Neural progenitor cell (in vitro differentiated cells): ENCODE results near the gene ARG2. TPM values are rescaled to one million over a fixed set of nuclear protein-coding genes. Genes with fewer than 3 reads are reported as not detected.
"Not testable (repeated sequence)": the region's sequence is repeated elsewhere in the genome, so short reads cannot be mapped to it uniquely, and the experiment has no call there.

ENCODE experiments used
- DNase-seq: peaks from one replicate; pipeline ENCODE4 v3.0.0-alpha.2; 2016; ENCODE audit warnings: low spot score
- H2AFZ ChIP-seq: fragments of 200-600 bp; sonication (generic); replicated peaks from 2 replicates; pipeline ENCODE4 v1.6.1; 2016; ENCODE audit warnings: antibody characterized with exemption
- H3F3A ChIP-seq: fragments of 200-600 bp; sonication (generic); 2 replicates; pipeline ENCODE4 v1.6.1; 2016; ENCODE audit warnings: antibody characterized with exemption, low read depth
- H3K27ac ChIP-seq: fragments of 200-600 bp; sonication (generic); 2 replicates; pipeline ENCODE4 v1.5.1; 2016; ENCODE audit warnings: mild to moderate bottlenecking
- H3K27me3 ChIP-seq: fragments of 200-600 bp; sonication (generic); 2 replicates; pipeline ENCODE4 v1.6.1; 2016; ENCODE audit warnings: mild to moderate bottlenecking, moderate library complexity
- H3K36me3 ChIP-seq: fragments of 200-600 bp; sonication (generic); 2 replicates; pipeline ENCODE4 v1.5.1; 2016
- H3K4me1 ChIP-seq: fragments of 200-600 bp; sonication (generic); 2 replicates; pipeline ENCODE4 v1.6.1; 2016; ENCODE audit warnings: mixed run types
- H3K4me2 ChIP-seq: fragments of 200-600 bp; sonication (generic); 2 replicates; pipeline ENCODE4 v1.6.1; 2016
- H3K4me3 ChIP-seq: fragments of 200-600 bp; sonication (generic); 2 replicates; pipeline ENCODE4 v1.5.1; 2016
- H3K79me2 ChIP-seq: fragments of 200-600 bp; sonication (generic); 2 replicates; pipeline ENCODE4 v1.6.1; 2016; ENCODE audit warnings: low read depth
- H3K9ac ChIP-seq: fragments of 200-600 bp; sonication (generic); 2 replicates; pipeline ENCODE4 v1.6.1; 2016
- H3K9me3 ChIP-seq: fragments of 200-600 bp; sonication (generic); 2 replicates; pipeline ENCODE4 v1.5.1; 2016; ENCODE audit warnings: low read depth
- H4K20me1 ChIP-seq: fragments of 200-600 bp; sonication (generic); 2 replicates; pipeline ENCODE4 v1.6.1; 2016; ENCODE audit warnings: low read depth
- H3K27ac Mint-ChIP-seq: 3 replicates; pipeline ENCODE4 v1.8.0; 2021; ENCODE audit warnings: mixed read lengths
- H3K27me3 Mint-ChIP-seq: 2 replicates; pipeline ENCODE4 v1.8.0; 2022; ENCODE audit warnings: low read depth, mild to moderate bottlenecking, inconsistent platforms, moderate library complexity, mixed read lengths; ENCODE audit not compliant: insufficient read depth
- H3K36me3 Mint-ChIP-seq: 3 replicates; pipeline ENCODE4 v1.8.0; 2021; ENCODE audit warnings: mixed read lengths
- H3K4me1 Mint-ChIP-seq: 3 replicates; pipeline ENCODE4 v1.8.0; 2021; ENCODE audit warnings: mixed read lengths
- H3K4me3 Mint-ChIP-seq: 3 replicates; pipeline ENCODE4 v1.8.0; 2021; ENCODE audit warnings: mild to moderate bottlenecking, moderate library complexity, mixed read lengths
- H3K9me3 Mint-ChIP-seq: 3 replicates; pipeline ENCODE4 v1.8.0; 2020; ENCODE audit warnings: mixed read lengths
- EZH2 ChIP-seq: fragments of 200-600 bp; sonication (generic); IDR thresholded peaks from 2 replicates; pipeline ENCODE4 v1.6.1; 2017; ENCODE audit warnings: antibody characterized with exemption, mild to moderate bottlenecking, moderate library complexity
- EZH2phosphoT487 ChIP-seq: fragments of 200-600 bp; sonication (generic); IDR thresholded peaks from 2 replicates; pipeline ENCODE4 v1.6.1; 2017; ENCODE audit warnings: antibody characterized with exemption
- total RNA-seq: library from RNA; depleted of rRNA; stranded (reverse); fragments of >200 nt; gene quantifications from 2 replicates; pipeline ENCODE4 v1.2.3, GENCODE V29; 2015; ENCODE audit warnings: low replicate concordance
- TF ChIP-seq, protein P1 (sequence below): fragments of 200-600 bp; sonication (generic); IDR thresholded peaks from 2 replicates; pipeline ENCODE4 v1.5.1; 2017; ENCODE audit warnings: antibody characterized with exemption, mild to moderate bottlenecking

Gene ARG2
- total RNA-seq, 1 donor from 2014 or later: 92.4 TPM

DNA sequence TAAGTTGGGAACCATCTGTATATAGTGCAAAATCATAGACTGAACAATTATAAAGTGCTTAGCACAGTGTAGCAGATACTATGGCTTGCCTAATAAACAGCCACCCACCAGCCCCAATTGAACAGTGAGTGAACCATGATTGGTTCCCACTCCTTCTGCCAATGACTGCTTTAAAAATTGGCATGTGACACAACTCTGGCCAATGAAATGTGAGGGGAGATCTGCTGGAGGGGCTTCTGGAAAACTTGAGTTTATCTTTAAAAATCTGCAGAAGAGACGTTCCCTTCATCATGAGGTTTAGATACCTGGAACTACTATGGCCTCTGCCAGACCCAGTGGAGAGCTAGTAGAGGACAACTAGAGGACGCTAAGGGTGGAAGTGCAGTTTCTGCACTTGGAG, 24.3 kb upstream of the ARG2 start:
- Histone ChIP-seq H3K4me2 (no peak overlapping the region), H3K79me2 (no peaks in the 10 kb centered on the region), H3K9me3 (no peaks in the 10 kb centered on the region), H3K27ac (no peak overlapping the region), H3K4me3 (no peak overlapping the region), H2AFZ (no peak overlapping the region), H3F3A (peaks cover 13% of the 10 kb centered on the region), H3K4me1 (peaks cover 8% of the 10 kb centered on the region), H4K20me1 (peaks cover 5% of the 10 kb centered on the region), H3K9ac (no peak overlapping the region), H3K36me3 (no peaks in the 10 kb centered on the region), H3K27me3 (peaks cover 6% of the 10 kb centered on the region)
- Mint-ChIP-seq H3K4me1 (peaks cover 13% of the 10 kb centered on the region), H3K9me3 (peaks cover 2% of the 10 kb centered on the region), H3K27me3 (no peaks in the 10 kb centered on the region), H3K36me3 (no peaks in the 10 kb centered on the region), H3K27ac (no peak overlapping the region), H3K4me3 (no peak overlapping the region)
- no peak for DNase-seq
- TF ChIP-seq, protein P1, sequence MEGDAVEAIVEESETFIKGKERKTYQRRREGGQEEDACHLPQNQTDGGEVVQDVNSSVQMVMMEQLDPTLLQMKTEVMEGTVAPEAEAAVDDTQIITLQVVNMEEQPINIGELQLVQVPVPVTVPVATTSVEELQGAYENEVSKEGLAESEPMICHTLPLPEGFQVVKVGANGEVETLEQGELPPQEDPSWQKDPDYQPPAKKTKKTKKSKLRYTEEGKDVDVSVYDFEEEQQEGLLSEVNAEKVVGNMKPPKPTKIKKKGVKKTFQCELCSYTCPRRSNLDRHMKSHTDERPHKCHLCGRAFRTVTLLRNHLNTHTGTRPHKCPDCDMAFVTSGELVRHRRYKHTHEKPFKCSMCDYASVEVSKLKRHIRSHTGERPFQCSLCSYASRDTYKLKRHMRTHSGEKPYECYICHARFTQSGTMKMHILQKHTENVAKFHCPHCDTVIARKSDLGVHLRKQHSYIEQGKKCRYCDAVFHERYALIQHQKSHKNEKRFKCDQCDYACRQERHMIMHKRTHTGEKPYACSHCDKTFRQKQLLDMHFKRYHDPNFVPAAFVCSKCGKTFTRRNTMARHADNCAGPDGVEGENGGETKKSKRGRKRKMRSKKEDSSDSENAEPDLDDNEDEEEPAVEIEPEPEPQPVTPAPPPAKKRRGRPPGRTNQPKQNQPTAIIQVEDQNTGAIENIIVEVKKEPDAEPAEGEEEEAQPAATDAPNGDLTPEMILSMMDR: no peak
- TF ChIP-seq EZH2phosphoT487: no peak
- no peak for TF ChIP-seq EZH2

DNA sequence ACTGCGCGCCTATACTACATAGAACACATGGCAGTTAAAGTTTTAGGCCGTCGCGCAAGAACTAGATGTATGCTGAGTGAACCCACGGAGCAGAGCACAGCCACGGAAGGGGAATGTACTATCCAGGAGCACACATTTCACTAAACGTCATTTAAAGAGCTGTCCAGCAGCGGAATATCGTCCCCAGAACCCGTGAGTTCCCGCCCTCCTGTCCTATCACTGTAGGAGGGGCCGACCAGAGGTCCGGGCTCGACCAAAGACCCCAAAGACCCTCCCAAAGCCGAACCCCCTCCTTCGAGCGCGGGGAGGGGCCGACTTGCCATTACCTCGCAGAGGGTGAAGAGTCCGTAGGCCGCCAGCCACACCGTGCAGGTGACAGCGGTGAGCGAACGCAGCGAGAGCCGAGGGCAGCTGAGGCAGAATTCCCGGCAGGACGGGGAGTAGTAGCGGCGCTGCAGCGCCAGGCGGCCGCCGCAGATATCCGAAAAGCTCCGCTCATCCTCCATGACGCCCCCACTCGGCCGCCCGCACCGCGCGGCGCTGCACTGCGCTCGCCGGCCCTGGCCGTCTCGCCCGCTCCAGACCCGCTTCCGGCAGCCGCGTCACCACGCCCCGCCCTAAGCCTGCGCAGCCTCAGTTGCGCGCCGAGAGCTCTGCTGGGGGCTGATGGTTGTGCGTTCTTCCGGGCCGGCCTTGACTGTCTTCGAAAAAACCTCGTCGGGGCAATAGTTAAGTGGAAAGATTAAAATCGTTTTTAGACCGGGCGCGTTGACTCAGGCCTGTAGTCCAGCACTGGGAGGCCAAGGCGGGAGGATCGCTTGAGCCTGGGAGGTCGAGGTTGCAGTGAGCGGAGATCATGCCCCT, 19.8 kb upstream of the ARG2 start, which contains the start of gene PIGH:
Gene PIGH, minus strand, starts transcription at position 571 of the 864 bp plus-strand sequence. Its CDS starts 65 bp downstream, at position 506.
- H3K4me3 Mint-ChIP-seq: peak within 1 kb of the TSS; percentile 98
- Histone ChIP-seq H3K4me3 (peak within 1 kb of the TSS; percentile 82), H3K9me3 (no peaks in the 10 kb centered on the region), H3K4me1 (peaks cover 8% of the 10 kb centered on the region), H3K4me2 (peak within 1 kb of the TSS; percentile 84), H2AFZ (peak within 1 kb of the TSS; percentile 98), H3K27ac (no peak within 1 kb of the TSS), H3K9ac (no peak within 1 kb of the TSS), H3K27me3 (peaks cover 24% of the 10 kb centered on the region), H3K79me2 (no peaks in the 10 kb centered on the region), H4K20me1 (peaks cover 5% of the 10 kb centered on the region), H3K36me3 (no peaks in the 10 kb centered on the region), H3F3A (peaks cover 21% of the 10 kb centered on the region)
- H3K36me3 Mint-ChIP-seq: no peaks in the 10 kb centered on the region
- peaks cover 2% of the 10 kb centered on the region for H3K27me3 Mint-ChIP-seq
- DNase-seq: peak; percentile 95
- H3K9me3 Mint-ChIP-seq: peaks cover 2% of the 10 kb centered on the region
- H3K4me1 Mint-ChIP-seq: peaks cover 13% of the 10 kb centered on the region
- TF ChIP-seq, protein P1: peak; percentile 73
- TF ChIP-seq EZH2 (no peak), EZH2phosphoT487 (no peak)
- H3K27ac Mint-ChIP-seq: peak within 1 kb of the TSS; percentile 92

- Histone ChIP-seq H3F3A (peaks cover 21% of the 10 kb centered on the region), H2AFZ (peak overlapping the region; percentile 98), H3K27me3 (peaks cover 30% of the 10 kb centered on the region), H3K4me2 (peak overlapping the region; percentile 84), H3K4me3 (peak overlapping the region; percentile 82)
- not testable (repeated sequence) for H3K79me2 ChIP-seq, H3K9me3 Mint-ChIP-seq, H3K36me3 Mint-ChIP-seq, H3K9ac ChIP-seq, H4K20me1 ChIP-seq, H3K9me3 ChIP-seq, H3K27ac Mint-ChIP-seq, DNase-seq, H3K36me3 ChIP-seq, H3K4me1 ChIP-seq, H3K27me3 Mint-ChIP-seq, H3K27ac ChIP-seq
- H3K4me3 Mint-ChIP-seq: peak overlapping the region; percentile 98
- peaks cover 13% of the 10 kb centered on the region for H3K4me1 Mint-ChIP-seq
These were observed 19.2 kb upstream of the ARG2 start for GRCh38 chr14:67600562-67600974.

DNA sequence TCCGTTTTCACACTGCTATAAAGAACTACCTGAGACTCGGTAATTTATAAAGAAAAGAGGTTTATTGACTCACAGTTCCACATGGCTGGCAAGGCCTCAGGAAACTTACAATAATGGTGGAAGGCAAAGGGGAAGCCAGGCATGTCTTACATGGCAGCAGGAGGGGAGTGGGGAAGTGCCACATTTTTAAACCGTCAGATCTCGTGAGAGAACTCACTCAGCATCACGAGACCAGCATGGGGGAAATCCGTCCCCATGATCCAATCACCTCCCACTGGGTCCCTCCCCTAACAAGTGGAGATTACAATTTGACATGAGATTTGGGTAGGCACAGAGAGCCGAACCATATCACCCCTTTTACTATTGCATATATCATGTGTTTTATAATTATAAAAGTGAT, 17.6 kb upstream of the ARG2 start:
- Histone ChIP-seq H3K27me3 (peaks cover 45% of the 10 kb centered on the region), H3K9ac (no peak overlapping the region), H3F3A (peaks cover 21% of the 10 kb centered on the region), H3K36me3 (no peaks in the 10 kb centered on the region), H3K27ac (no peak overlapping the region), H3K4me3 (no peak overlapping the region), H3K4me1 (peaks cover 8% of the 10 kb centered on the region), H2AFZ (no peak overlapping the region), H3K4me2 (no peak overlapping the region), H3K79me2 (no peaks in the 10 kb centered on the region), H3K9me3 (no peaks in the 10 kb centered on the region), H4K20me1 (peaks cover 5% of the 10 kb centered on the region)
- Mint-ChIP-seq H3K4me3 (no peak overlapping the region), H3K36me3 (no peaks in the 10 kb centered on the region), H3K27me3 (peaks cover 2% of the 10 kb centered on the region), H3K27ac (no peak overlapping the region), H3K4me1 (peaks cover 13% of the 10 kb centered on the region), H3K9me3 (peaks cover 2% of the 10 kb centered on the region)
- no peak for DNase-seq
- TF ChIP-seq EZH2 (no peak), EZH2phosphoT487 (no peak)
- TF ChIP-seq, protein P1: no peak
